ENCODE measurements around the gene AGO4. TPM values are rescaled to one million over a fixed set of nuclear protein-coding genes. Genes with fewer than 3 reads are reported as not detected.

Gene AGO4
- total RNA-seq, 1 experiment from 2014 or later, result 12.8 TPM

GRCh38 chr1:35882586-35882944 lies 74.7 kb downstream of the AGO4 start:
- Histone ChIP-seq H3K27me3 (ENCODE audit: insufficient read depth, low read length) (no peaks in the 10 kb centered on the region), H4K8ac (replicated peaks; ENCODE audit: insufficient read length, low read depth, low read length) (no peak overlapping the region), H2BK15ac (ENCODE audit: low read depth, low read length) (no peak overlapping the region), H3K4me2 (ENCODE audit: insufficient read depth, insufficient read length, low read length) (no peak overlapping the region), H3K4me1 (ENCODE audit: insufficient read depth, low read length) (peaks cover 16% of the 10 kb centered on the region), H3K9ac (ENCODE audit: extremely low read depth, insufficient read length, low read length) (no peak overlapping the region), H3K4ac (ENCODE audit: low read depth, low read length) (no peak overlapping the region), H3K18ac (ENCODE audit: insufficient read length, low read depth, low read length) (no peak overlapping the region), H3T11ph (ENCODE audit: low read length) (no peak overlapping the region), H3K9me3 (ENCODE audit: control insufficient read depth, low read depth, low read length) (no peaks in the 10 kb centered on the region), H2BK12ac (ENCODE audit: insufficient read length, low read depth, low read length) (no peak overlapping the region), H3K27ac (ENCODE audit: insufficient read length, low read depth, low read length) (no peak overlapping the region), H2BK5ac (ENCODE audit: insufficient read length, low read length) (no peak overlapping the region), H4K20me1 (ENCODE audit: control insufficient read depth, insufficient read depth, insufficient read length) (no peaks in the 10 kb centered on the region), H2AK5ac (ENCODE audit: insufficient read length, low read length) (no peak overlapping the region), H2BK120ac (ENCODE audit: low read depth, low read length, poor library complexity, severe bottlenecking) (no peak overlapping the region), H3K79me2 (ENCODE audit: insufficient read depth, low read length) (peaks cover 19% of the 10 kb centered on the region; the same call in 1 of the 2 replicates), H3K14ac (ENCODE audit: insufficient read depth, low read length) (no peak overlapping the region), H3K23me2 (ENCODE audit: insufficient read length, low read depth, low read length, poor library complexity, severe bottlenecking) (peaks cover 13% of the 10 kb centered on the region), H2BK20ac (ENCODE audit: low read depth, low read length, poor library complexity, severe bottlenecking) (no peak overlapping the region), H3K79me1 (ENCODE audit: insufficient read depth, low read depth, low read length, poor library complexity, severe bottlenecking) (peaks cover under 1% of the 10 kb centered on the region), H3K23ac (ENCODE audit: insufficient read length, low read depth, low read length) (no peak overlapping the region), H4K5ac (ENCODE audit: insufficient read length, low read depth, low read length) (no peak overlapping the region), H3K56ac (ENCODE audit: insufficient read length, low read depth, low read length) (no peak overlapping the region), H4K91ac (ENCODE audit: insufficient read length, low read depth, low read length) (no peak overlapping the region), H2AFZ (ENCODE audit: low read length) (no peak overlapping the region)
- no peak for DNase-seq
- H3K27me3 Mint-ChIP-seq (ENCODE audit: low read depth), result peaks cover 1% of the 10 kb centered on the region; the same call in 1 of the 2 replicates
- no CpG with 5 or more reads among the region's 16 CpGs for WGBS (ENCODE audit: extremely low coverage, insufficient read length, low lambda C conversion rate)
- no peaks in the 10 kb centered on the region; a peak in 1 of 7 replicates for H3K36me3 Mint-ChIP-seq (ENCODE audit: insufficient read depth in 1 of 3, low read depth in 3 of 3)
- H3K9me3 Mint-ChIP-seq, result no peaks in the 10 kb centered on the region
- TF ChIP-seq CTCF (conservative IDR thresholded peaks at IDR 0.05), result no peak
- H3K4me1 Mint-ChIP-seq, result peaks cover 35 to 44% of the 10 kb centered on the region in 2 experiments
- peak overlapping the region in 1 of 3 experiments; percentile 66; a peak in 2 of 7 replicates for H3K27ac Mint-ChIP-seq
- peak overlapping the region; percentile 20 to 78 for H3K4me3 Mint-ChIP-seq

All from H9 (cell line).